ENCODE measurements around the gene FBXW11. TPM values are rescaled to one million over a fixed set of nuclear protein-coding genes. Genes with fewer than 3 reads are reported as not detected.

FBXW11 gene
- total RNA-seq, 1 experiment from 2014 or later, result 54.8 TPM

GRCh38 chr5:171816666-171817065 is 189.8 kb downstream of the FBXW11 start:
- no TSS peak for BruUV-seq (replicated peaks)

GRCh38 chr5:171813813-171814490 is 192.5 kb downstream of the FBXW11 start:
- no peak for TF ChIP-seq CTCF (conservative IDR thresholded peaks at IDR 0.05)
- TF ChIP-seq EZH2 (IDR thresholded peaks at IDR 0.05; ENCODE audit: low read depth), result no peak

More at GRCh38 chr5:171816666-171817065, 189.8 kb downstream of the FBXW11 start:
- DNase-seq, result peak in 1 of 2 experiments; percentile 72
- POLR2A ChIA-PET (ENCODE audit: unreplicated experiment), result no interaction called here
- peak overlapping the region; percentile 22; the same call in 1 of the 2 replicates for H3K4me2 ChIP-seq
- CTCF ChIA-PET, result no interaction called here
- H2AFZ ChIP-seq, result no peak overlapping the region
- no peaks in the 10 kb centered on the region for H3K79me2 ChIP-seq (ENCODE audit: low read depth)
- H3K36me3 ChIP-seq (ENCODE audit: low read depth), result no peaks in the 10 kb centered on the region
- H3K9me2 ChIP-seq (ENCODE audit: insufficient read depth), result no peaks in the 10 kb centered on the region
- intact Hi-C loops (cut with micrococcal nuclease; ENCODE audit: unreplicated experiment), result no loop called here
- no peaks in the 10 kb centered on the region; the same call in 1 of the 2 replicates for H3K27me3 ChIP-seq (ENCODE audit: insufficient read depth, low read depth)
- peaks cover 14% of the 10 kb centered on the region for H3K4me1 ChIP-seq (replicated peaks; ENCODE audit: insufficient read depth)
- H3K27ac ChIP-seq, result no peak overlapping the region
- TF ChIP-seq EZH2 (IDR thresholded peaks at IDR 0.05; ENCODE audit: low read depth) (no peak), CTCF (conservative IDR thresholded peaks at IDR 0.05) (no peak)
- no peaks in the 10 kb centered on the region for H3K9me3 ChIP-seq (ENCODE audit: insufficient read depth, low read depth)
- no peaks in the 10 kb centered on the region for H3F3A ChIP-seq (ENCODE audit: insufficient read depth, low read depth)
- no peaks in the 10 kb centered on the region for H4K20me1 ChIP-seq (ENCODE audit: insufficient read depth)
- no peak overlapping the region for H3K4me3 ChIP-seq

GRCh38 chr5:171813270-171813669 is 193.2 kb downstream of the FBXW11 start:
- Histone ChIP-seq H3F3A (ENCODE audit: insufficient read depth, low read depth) (no peaks in the 10 kb centered on the region), H3K9me3 (ENCODE audit: insufficient read depth, low read depth) (no peaks in the 10 kb centered on the region), H3K36me3 (ENCODE audit: low read depth) (no peaks in the 10 kb centered on the region), H3K79me2 (ENCODE audit: low read depth) (no peaks in the 10 kb centered on the region), H3K9me2 (ENCODE audit: insufficient read depth) (no peaks in the 10 kb centered on the region), H3K4me2 (no peak overlapping the region), H2AFZ (no peak overlapping the region), H3K27me3 (ENCODE audit: insufficient read depth, low read depth) (no peaks in the 10 kb centered on the region; the same call in 1 of the 2 replicates), H3K4me1 (replicated peaks; ENCODE audit: insufficient read depth) (peaks cover 14% of the 10 kb centered on the region), H3K27ac (no peak overlapping the region), H3K4me3 (no peak overlapping the region), H4K20me1 (ENCODE audit: insufficient read depth) (no peaks in the 10 kb centered on the region)
- CTCF ChIA-PET, result no interaction called here
- intact Hi-C loops (cut with micrococcal nuclease; ENCODE audit: unreplicated experiment), result no loop called here
- DNase-seq, result no peak
- POLR2A ChIA-PET (ENCODE audit: unreplicated experiment), result no interaction called here
- TF ChIP-seq CTCF (conservative IDR thresholded peaks at IDR 0.05) (no peak), EZH2 (IDR thresholded peaks at IDR 0.05; ENCODE audit: low read depth) (no peak)
- no TSS peak for BruUV-seq (replicated peaks)

More at GRCh38 chr5:171813813-171814490, 192.5 kb downstream of the FBXW11 start:
- ChIA-PET CTCF (no interaction called here), POLR2A (ENCODE audit: unreplicated experiment) (no interaction called here)
- Histone ChIP-seq H2AFZ (no peak overlapping the region), H3K27me3 (ENCODE audit: insufficient read depth, low read depth) (no peaks in the 10 kb centered on the region; the same call in 1 of the 2 replicates), H3K79me2 (ENCODE audit: low read depth) (no peaks in the 10 kb centered on the region), H3K9me2 (ENCODE audit: insufficient read depth) (no peaks in the 10 kb centered on the region), H3F3A (ENCODE audit: insufficient read depth, low read depth) (no peaks in the 10 kb centered on the region), H3K36me3 (ENCODE audit: low read depth) (no peaks in the 10 kb centered on the region), H3K4me3 (no peak overlapping the region), H3K4me1 (replicated peaks; ENCODE audit: insufficient read depth) (peaks cover 14% of the 10 kb centered on the region), H3K9me3 (ENCODE audit: insufficient read depth, low read depth) (no peaks in the 10 kb centered on the region), H4K20me1 (ENCODE audit: insufficient read depth) (no peaks in the 10 kb centered on the region), H3K4me2 (no peak overlapping the region), H3K27ac (no peak overlapping the region)
- intact Hi-C loops (cut with micrococcal nuclease; ENCODE audit: unreplicated experiment), result no loop called here
- no peak for DNase-seq
- no TSS peak for BruUV-seq (replicated peaks)

Other genes with a start within 250 kb of the FBXW11 start
- not detected in 2 replicates for gene SMIM23, start 220.8 kb downstream of the FBXW11 start, total RNA-seq (2021)
- gene STK10, start 181.6 kb upstream of the FBXW11 start, total RNA-seq (2021), result 23.3 and 31.5 TPM in 2 replicates
- gene EFCAB9, start 187.5 kb upstream of the FBXW11 start, total RNA-seq (2021), result not detected in 2 replicates